HepG2 (cell line): ENCODE results near the gene AMIGO1. TPM values are rescaled to one million over a fixed set of nuclear protein-coding genes. Genes with fewer than 3 reads are reported as not detected.

Experiments used
- ARID3A ChIP-seq: IDR thresholded peaks from 2 replicates; pipeline ENCODE4 v1.6.1; 2012; ENCODE audit warnings: low read depth, low read length, improper control_type of control experiment
- ATF5 ChIP-seq: sonication (generic); formaldehyde crosslinking; IDR thresholded peaks from 2 replicates; pipeline ENCODE4 v1.4.0; 2020; ENCODE audit warnings: mild to moderate bottlenecking, low read depth, missing genetic modification reagents
- HOMEZ ChIP-seq: IDR thresholded peaks from 2 replicates; pipeline ENCODE4 v1.6.1; 2016; ENCODE audit warnings: low read depth
- NFYC ChIP-seq: IDR thresholded peaks from 2 replicates; pipeline ENCODE4 v1.6.1; 2016; ENCODE audit warnings: missing genetic modification reagents, missing compliant biosample characterization
- NONO ChIP-seq, 2 experiments: fragments of 450-650 bp in 1 of 2; sonication (generic) in 1 of 2; formaldehyde crosslinking in 1 of 2; IDR thresholded peaks in 1 of 2; conservative IDR thresholded peaks in 1 of 2; 2 replicates each; pipeline versions ENCODE4 v1.6.1 to v1.8.0; 2017 to 2022; ENCODE audit warnings: mild to moderate bottlenecking in 1 of 2, missing genetic modification reagents in 1 of 2, moderate library complexity in 1 of 2
- SKIL ChIP-seq: sonication (generic); formaldehyde crosslinking; IDR thresholded peaks from 2 replicates; pipeline ENCODE4 v1.8.0; 2022; ENCODE audit warnings: missing genetic modification reagents, mild to moderate bottlenecking, moderate library complexity, borderline replicate concordance
- TFDP1 ChIP-seq: IDR thresholded peaks from 2 replicates; pipeline ENCODE4 v1.6.1; 2016; ENCODE audit warnings: missing compliant biosample characterization, missing genetic modification reagents, borderline replicate concordance
- THYN1 ChIP-seq: sonication (generic); formaldehyde crosslinking; IDR thresholded peaks from 2 replicates; pipeline ENCODE4 v1.8.1; 2023; ENCODE audit warnings: low read depth, mild to moderate bottlenecking, moderate library complexity, missing genetic modification reagents, borderline replicate concordance
- ZNF274 ChIP-seq: sonication (generic); formaldehyde crosslinking; IDR thresholded peaks from 2 replicates; pipeline ENCODE4 v1.5.1; 2020; ENCODE audit warnings: mild to moderate bottlenecking, missing genetic modification reagents
- ZNF574 ChIP-seq: sonication (generic); formaldehyde crosslinking; IDR thresholded peaks from 2 replicates; pipeline ENCODE4 v1.4.0; 2020; ENCODE audit warnings: missing genetic modification reagents
- ZNF607 ChIP-seq: sonication (generic); formaldehyde crosslinking; IDR thresholded peaks from 2 replicates; pipeline ENCODE4 v1.5.1; 2020; ENCODE audit warnings: missing genetic modification reagents, mild to moderate bottlenecking, borderline replicate concordance
- ZNF710 ChIP-seq: sonication (generic); formaldehyde crosslinking; IDR thresholded peaks from 2 replicates; pipeline ENCODE4 v1.5.0; 2020; ENCODE audit warnings: mild to moderate bottlenecking, missing genetic modification reagents, borderline replicate concordance
- ZNF792 ChIP-seq: IDR thresholded peaks from 2 replicates; pipeline ENCODE4 v1.6.1; 2016
- polyA plus RNA-seq, 8 experiments: library from polyadenylated mRNA; depleted of rRNA in 3 of 8; stranded (reverse) in 7 of 8; unstranded in 1 of 8; fragments of >200 nt; fragmentation: Illumina TruSeq in 4 of 8; extraction: Trizol in 4 of 8; gene quantifications; 2 replicates each; pipeline versions ENCODE4 v1.2.1 to v1.2.3, GENCODE V29; 2011 to 2016; ENCODE audit warnings: low read depth in 4 of 8, missing spikeins in 1 of 8, mixed read lengths in 1 of 8; ENCODE audit not compliant: insufficient read depth in 1 of 8
- total RNA-seq, 5 experiments: library from RNA; depleted of rRNA; stranded (reverse); fragments of >200 nt; fragmentation: Illumina TruSeq; extraction: Trizol; gene quantifications; 2 replicates each; pipeline ENCODE4 v1.2.3, GENCODE V29; 2016; ENCODE audit warnings: low read depth in 1 of 5

The AMIGO1 gene
- total and polyA plus RNA-seq, 2 of the 13 experiments (the other 11 are each of a cell fraction or from before 2014, with no cell fraction given), result 0.40 to 1.3 TPM

- TF ChIP-seq ZNF574 (CRISPR knock-in tag), result peak; percentile 99
- peak; percentile 59; the same call in 1 of the 2 replicates for TF ChIP-seq SKIL (CRISPR knock-in tag)
- TF ChIP-seq ZNF607 (CRISPR knock-in tag), result peak; percentile 25; the same call in 1 of the 2 replicates
- TF ChIP-seq TFDP1 (CRISPR knock-in tag), result peak; percentile 53; the same call in 1 of the 2 replicates
- TF ChIP-seq THYN1 (CRISPR knock-in tag), result 0 out of 2 replicates have a peak, but pooled peaks have one; percentile 72
- TF ChIP-seq ZNF792 (CRISPR knock-in tag), result peak; percentile 65; the same call in 1 of the 2 replicates
- no peak; the same call in 1 of the 2 replicates for TF ChIP-seq ZNF710 (CRISPR knock-in tag)
- 0 out of 2 replicates have a peak, but pooled peaks have one; percentile 34 for TF ChIP-seq HOMEZ (CRISPR knock-in tag)
- TF ChIP-seq ATF5 (CRISPR knock-in tag), result no peak
- TF ChIP-seq NFYC (CRISPR knock-in tag), result no peak
- TF ChIP-seq NONO (IDR thresholded peaks at IDR 0.05), result no peak
- peak; percentile 83 for TF ChIP-seq NONO (CRISPR knock-in tag; conservative IDR thresholded peaks at IDR 0.05)
- TF ChIP-seq ARID3A, result no peak
- no peak for TF ChIP-seq ZNF274 (CRISPR knock-in tag)
Observed at GRCh38 chr1:109493805-109494539, 15.6 kb downstream of the AMIGO1 start, which contains the start of gene CYB561D1 (continued).
